Femur (tissue), 1 donor: Measurements from ENCODE around the gene PROKR1.
"Not testable (repeated sequence)": the region's sequence is repeated elsewhere in the genome, so short reads cannot be mapped to it uniquely, and the experiment has no call there.

Source experiments
- DNase-seq: peaks from one replicate; pipeline ENCODE4 v3.0.0-alpha.2; 2017

PROKR1 gene

DNA sequence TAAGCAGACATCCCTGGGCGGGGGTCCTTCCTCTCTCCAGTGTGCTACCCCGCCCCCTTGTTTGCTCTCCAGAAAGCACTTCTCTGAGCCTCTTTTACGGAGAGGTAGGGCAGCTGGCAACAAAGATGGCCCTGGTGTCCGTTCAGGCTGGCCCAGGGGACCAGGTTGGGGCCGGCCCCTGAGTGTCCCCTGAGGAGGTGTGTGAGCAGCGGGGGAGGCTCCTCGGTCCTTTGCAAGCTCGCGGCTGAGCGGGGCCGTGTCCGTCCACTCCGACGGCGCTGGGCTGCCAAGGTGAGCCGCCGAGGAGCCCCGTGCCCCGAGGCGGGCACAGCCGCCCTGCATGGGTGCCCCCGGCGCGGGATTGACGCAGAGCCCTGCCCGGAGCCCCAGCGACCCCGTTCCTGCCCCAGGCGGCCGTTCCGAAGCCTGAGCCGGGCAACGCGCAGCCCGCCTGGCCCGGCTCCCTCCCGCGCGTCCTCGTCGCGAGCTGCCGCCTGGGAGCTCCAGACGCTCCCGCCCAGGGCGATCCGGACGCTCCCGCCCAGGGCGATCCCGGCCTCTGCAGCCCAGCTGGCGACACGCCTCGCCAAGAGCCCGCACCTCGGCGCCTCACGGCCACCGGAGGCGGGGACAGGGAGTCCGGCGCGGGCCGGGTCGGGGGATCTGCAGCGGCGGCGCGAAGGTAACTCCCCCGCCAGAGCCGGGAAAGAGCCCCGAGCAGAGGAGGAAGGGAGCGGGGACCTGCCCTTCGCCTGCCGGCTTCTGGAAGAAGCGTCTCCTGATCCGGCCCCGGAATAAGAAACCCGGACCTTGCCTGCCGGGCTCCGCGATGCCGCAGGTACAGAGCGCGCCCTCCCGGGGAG lies at the start of gene PROKR1:
TSS of gene PROKR1 (plus strand) at position 569 of the 863 bp plus-strand sequence. CDS start 2,243 bp downstream, outside the sequence.
- DNase-seq = peak; percentile 49

DNA sequence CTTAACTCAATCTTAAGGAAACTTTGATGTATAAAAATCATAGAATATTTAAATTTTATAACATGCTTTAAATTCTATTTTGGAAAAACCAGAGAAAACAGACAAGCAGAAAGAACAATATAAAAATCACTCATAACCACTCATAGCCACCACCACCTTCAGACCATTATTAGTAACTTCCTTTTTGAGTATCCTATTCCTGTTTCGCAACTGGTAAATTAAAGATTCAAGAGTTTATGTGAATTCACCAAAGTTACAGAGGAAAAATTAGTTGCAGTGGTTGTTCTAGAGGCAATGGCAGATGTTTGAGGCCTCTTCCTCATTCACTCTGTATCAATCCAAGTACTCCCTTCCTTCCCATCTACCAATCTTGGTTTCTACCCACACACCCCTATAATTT lies 49.3 kb upstream of the PROKR1 start:
- DNase-seq = no peak

DNA sequence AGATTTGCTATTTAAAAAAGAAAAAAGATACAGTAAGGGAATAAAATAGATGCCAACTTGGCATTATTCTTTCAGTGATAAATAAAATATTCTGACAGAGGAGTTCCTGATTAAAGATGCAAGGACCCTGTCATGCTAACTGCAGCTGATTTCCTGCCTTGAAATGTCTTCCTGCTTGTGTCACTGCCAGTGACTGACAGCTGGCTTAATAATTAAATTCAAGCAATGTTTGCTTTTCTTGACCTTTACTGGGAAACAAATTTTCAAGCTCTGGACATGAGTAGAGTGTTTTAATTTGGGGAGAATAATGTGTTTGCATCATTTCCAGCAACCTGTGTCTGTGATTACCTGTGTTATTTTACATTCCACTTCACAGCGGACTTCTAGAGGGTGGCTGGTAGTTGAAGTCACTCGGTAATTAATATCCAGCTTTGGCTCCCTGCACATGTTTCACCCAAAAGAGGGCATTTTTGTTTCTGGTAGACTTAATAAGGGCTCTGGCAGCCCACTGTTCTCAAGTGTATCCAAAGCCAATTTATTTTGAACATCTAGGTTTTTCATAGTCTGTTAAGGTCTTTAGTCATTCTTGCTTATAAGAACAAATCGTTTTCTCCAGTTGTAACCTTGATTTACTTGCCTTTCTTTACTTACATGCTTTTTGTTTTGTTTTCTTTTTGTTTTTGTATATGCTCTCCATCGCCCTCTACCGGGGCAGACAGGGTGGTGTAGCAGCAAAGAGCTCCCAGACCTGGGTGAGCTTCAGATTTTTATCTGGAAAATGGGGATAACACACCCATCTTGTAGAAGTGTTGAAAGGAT lies 48.5 kb upstream of the PROKR1 start:
- DNase-seq = peak; percentile 34

DNA sequence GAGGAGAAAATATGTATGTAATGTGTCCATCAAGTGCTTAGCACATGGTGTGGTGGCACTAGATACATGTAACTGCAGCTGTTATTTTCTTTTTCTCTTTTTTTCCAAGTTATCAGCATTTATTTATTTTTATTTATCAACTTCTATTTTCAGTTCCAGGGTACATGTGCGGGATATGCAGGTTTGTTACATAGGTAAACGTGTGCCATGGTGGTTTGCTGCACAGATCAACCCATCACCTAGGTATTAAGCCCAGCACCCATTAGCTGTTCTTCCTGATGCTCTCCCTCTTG lies 47.9 kb upstream of the PROKR1 start:
- DNase-seq = not testable (repeated sequence)

DNA sequence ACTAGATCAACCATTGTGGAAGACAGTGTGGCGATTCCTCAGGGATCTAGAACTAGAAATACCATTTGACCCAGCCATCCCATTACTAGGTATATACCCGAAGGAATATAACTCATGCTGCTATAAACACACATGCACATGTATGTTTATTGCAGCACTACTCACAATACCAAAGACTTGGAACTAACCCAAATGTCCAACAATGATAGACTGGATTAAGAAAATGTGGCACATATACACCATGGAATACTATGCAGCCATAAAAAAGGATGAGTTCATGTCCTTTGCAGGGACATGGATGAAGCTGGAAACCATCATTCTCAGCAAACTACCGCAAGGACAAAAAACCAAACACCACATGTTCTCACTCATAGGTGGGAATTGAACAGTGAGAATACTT lies 42.9 kb upstream of the PROKR1 start:
- not testable (repeated sequence) for DNase-seq

DNA sequence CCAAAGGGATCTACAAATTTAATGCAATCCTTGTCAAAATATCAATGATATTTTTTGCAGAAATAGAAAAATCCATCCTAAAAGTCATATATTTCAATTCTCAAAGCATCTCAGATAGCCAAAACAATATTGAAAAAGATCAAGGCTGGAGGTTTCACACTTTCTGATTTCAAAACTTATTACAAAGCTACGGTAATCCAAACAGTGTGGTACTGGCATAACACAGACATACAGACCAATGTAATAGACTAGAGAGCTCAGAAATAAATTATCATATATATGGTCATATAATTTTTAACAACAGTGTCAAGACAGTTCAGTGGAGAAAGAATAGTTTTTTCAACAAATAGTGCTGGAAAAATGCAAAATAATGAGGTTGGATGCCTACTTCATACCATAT lies 40.3 kb upstream of the PROKR1 start:
- no peak for DNase-seq

DNA sequence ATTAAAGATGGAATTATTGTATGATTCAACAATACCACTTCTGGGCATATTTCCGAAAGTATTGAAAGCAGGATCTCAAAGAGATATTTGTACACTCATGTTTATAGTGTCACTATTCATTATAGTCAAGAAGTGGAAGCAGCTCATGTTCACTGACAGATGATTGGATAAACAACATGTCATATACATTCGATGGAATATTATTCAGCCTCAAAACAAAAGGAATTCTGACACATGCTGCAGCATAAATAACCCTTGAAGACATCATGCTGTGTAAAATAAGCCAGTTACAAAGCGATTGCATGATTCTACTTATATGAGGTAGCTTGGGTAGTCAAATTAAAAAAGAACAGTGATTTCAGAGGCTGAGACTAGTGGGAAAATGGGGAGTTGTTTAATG lies 39.3 kb upstream of the PROKR1 start:
- DNase-seq = no peak

DNA sequence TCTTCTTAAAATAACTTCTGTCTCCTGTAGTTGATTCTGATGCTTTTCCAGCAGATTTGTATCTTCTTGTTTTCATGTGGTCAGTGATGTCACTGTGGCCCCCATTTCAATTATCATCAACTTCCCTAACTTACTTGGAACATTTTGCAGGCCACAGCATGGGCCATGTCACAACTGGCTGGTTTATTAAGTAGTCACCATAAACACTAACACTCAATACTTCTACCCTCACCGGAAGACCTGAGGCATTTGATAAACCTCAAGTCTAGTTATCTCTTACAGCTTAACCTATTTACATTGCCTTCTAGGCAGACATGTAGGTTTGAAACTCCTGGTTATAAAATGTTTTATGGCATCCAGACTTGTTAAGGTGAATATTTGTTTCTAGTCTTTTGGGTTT lies 37.4 kb upstream of the PROKR1 start:
- no peak for DNase-seq

DNA sequence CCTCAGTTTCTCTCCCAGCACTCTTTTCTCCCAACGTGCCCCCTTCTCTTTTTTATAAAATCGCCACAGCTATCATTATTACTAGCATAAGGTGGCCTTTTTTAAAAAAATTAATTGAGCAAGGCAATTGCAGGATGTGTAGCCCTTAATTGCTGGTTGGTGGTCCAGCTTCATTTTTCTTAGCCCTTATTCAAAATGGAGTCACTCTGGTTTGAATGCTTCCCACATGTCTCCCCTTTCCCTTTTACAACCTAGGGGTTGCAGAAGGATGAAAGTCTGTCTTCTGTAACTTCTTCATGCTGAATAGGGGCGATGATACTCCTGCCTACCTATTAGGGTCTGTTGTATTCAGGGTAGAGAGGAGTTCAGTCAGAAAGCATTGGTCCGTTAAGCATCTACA lies 36.6 kb upstream of the PROKR1 start:
- DNase-seq = no peak

DNA sequence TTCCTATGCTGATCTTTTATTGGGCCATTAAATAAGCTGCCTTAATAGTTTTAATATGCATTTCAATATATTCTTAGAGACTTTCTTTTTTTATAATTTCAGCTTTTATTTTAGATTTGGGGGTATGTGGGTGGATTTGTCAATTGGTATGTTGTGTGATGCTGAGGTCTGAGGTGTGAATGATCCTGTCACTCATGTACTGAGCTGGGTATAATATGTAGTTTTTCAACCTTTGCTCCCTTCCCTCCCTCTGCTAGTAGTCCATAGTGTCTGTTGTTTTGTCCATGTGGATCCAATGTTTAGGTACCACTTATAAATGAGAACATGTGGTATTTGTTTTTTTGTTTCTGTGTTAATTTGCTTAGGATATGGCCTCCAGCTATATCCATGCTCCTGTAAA lies 35.5 kb upstream of the PROKR1 start:
- DNase-seq = no peak

DNA sequence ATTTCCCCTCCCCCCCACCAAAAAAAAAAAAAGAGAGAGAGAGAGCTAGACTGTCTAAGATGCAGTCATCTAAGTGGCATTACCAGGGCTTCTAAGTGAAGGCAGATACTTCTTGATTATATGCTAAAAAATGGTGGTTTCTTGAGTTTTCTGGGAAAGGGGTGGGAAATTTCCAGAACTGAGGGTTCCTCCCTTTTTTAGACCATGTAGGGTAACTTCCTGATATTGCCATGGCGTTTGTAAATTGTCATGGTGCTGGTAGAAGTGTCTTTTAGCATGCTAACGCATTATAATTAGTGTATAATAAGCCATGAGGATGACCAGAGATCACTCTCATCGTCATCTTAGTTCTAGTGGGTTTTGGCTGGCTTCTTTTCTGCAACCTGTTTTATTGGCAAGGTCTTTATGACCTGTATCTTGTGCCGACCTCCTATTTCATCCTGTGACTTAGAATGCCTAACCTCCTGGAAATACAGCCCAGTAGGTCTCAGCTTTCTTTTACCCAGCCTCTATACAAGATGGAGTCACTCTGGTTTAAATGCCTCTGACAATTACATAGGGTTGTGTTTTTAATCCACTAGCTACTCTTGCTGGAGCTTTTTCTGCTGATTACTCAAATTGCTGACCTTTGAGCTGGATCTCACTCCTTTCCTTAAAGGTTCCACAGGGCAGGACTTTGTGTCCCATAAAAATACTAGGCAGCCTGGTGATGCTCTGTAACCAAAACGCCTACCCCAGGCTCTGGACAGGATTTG lies 30.4 kb upstream of the PROKR1 start:
- no peak for DNase-seq

DNA sequence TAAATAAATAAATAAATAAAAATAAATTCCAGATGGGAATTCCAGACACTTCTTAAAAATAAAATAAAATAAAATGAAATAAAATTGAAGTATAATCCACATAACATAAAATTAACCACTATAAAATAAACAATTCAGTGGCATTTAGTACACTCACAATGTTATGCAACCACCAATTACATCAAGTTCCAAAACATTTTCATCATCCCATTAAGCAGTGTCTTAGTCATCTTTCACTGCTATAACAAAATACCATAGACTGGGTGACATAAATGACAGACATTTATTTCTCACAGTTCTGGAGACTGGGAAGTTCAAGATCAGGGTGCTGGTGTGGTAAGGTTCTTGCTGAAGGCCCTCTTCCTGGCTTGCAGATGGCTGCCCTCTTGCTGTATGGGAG lies 22.6 kb upstream of the PROKR1 start:
- no peak for DNase-seq

DNA sequence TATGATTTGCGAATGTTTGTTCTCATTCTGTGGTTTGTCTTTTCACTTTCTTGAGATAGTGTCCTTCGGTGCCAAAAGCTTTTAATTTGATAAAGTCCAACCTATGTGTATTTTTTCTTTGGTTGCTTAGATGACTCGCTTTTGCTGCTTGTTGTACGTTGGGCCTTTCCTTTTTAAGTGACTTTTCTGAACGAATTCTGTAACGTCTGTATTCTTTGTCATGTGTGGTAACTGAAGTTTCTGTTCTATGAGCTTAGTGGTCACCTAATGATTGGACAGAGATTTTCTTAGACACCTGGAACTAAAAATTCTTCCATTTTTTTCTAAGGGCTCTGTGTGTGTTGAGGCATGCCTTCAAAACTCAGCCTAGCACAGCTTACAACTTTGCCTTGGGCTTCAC lies 19.6 kb upstream of the PROKR1 start:
- no peak for DNase-seq

DNA sequence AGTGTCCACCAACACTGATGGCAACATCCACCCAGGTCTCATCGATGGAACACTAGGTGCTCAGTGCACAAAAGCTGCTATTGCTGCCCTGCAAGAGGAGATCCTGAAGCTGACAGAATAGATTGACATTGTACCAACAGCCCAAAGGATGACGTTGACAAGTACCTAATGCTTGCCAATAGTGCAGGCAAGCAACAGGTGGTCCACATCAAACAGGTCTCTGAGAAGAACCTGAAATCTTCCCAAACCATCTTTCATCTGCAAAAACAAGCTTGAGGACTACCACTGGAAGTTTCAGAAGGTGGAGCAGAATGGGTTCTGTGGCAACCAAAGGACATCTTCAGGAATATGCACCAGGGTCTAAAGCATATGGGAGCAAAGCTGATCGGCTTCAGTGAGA lies 15.8 kb upstream of the PROKR1 start:
- DNase-seq = no peak

DNA sequence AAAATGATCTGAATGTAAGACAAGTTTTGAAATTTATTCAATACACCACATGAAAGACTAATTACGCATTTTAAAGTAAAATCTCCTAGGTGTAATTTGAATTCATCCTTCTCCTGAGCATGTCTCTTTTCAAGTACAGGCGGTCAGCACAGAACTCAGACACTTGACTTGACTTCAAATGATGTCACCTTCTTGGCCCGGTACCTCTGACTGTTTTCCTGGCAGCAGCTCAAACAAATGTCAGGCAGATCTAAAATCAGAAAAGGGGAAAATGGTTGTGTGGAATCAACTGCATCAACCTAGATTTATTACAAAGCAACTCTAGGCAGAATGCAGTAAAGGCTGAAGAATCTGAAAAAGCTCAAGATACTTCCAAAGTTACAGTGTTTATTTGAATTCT lies 11.4 kb upstream of the PROKR1 start:
- no peak for DNase-seq

DNA sequence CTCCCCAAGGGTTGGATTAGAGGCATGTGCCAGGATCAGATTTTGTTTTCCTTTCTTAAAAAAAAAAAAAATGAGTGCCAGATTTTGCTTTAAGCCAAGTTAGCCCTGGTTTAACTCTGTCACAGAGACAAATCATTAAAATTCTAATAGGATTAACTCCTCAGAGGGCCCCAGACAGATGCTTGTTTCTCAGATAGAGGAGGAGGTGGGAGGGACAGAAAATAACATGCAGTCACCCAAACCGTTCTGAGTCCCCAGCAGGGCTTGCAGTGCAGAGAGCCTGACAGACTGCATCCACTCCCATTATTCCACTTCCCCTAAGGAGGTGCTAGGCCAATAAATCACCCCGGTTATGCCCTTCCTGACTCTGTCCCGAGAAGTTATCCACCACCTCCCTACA lies 6.3 kb upstream of the PROKR1 start:
- no peak for DNase-seq

DNA sequence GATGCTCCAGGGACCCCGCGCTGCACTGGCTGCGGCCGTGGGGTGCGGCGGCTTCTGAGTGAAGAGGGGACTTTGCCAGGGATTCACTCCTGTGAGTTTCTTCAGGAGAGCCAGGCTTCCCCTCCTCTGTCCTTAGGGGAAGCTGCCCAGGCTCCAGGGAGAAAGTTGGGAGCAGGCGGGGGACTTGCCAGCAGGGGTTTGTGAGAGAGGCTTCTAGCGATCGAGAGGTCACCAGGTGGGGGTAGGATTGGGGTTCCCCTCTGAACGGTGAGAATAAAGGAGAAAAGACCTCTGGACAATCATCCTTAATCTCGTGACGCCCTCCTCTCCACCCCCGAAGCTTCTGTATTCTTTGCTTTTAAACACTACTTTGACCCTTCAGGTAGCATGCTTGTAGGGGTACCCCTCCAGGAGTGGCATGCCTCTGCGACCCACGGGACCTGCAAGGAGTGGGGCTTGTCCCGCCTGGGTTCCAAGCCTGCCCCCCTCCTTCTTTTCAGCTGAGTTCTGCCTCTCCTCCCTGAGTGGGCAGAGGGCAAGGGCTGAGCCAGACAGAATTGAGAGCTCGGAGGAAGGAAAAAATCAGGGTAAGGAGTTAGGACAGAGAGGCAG lies 601 bp downstream of the PROKR1 start:
- DNase-seq = no peak

DNA sequence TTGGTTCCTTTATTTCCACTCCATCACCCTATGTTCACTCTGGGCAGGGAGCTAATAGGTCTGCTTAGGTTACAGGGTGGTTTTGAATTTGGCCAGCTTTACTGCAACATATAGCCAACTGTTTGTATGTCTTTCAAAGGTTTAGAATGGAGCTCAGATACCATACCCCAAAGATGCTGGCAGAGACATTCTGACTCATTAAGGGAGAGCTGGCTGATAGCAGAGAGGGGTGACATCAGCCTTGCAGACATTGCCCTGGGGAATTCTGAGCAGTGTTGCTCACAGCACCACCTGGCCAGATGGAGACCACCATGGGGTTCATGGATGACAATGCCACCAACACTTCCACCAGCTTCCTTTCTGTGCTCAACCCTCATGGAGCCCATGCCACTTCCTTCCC lies 2.1 kb downstream of the PROKR1 start:
- DNase-seq = no peak

DNA sequence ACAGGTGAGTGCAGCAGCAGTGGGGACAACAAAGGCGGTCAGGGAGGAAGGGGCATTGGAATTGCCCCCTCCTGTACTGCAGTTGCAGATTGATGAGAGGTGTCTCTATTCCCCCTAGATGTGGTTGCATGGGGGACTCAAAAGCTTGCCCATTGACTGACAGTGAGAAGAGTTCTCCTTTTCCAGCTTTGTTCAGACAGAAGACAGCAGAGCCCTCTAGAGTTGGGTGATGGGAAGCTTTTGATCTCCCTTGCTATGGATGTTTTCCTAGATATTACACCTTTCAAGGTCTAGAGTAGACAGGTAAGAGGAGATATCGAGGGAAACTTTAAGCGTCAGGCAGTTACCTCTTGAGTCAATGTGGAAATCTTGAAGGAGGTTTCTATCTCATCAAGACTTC lies 2.9 kb downstream of the PROKR1 start:
- no peak for DNase-seq

DNA sequence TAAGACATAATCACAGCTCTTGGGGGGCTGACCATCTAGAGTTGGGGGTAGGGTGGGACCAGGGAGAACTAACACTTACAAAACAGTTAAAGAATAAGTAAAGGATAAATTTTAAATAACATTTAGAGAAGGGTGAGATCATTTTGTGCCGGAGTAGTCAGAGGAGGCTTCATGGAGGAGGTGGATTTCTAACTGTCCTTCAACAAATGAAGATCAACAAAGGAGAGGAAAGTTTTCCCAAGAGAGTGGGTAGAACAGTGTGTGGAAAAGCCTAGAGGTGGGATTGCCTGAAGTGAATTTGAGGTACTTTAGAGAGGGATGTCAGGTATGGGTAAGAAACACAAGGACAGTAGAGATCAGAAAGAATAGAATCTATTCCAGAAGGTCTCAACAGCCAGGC lies 7.3 kb downstream of the PROKR1 start:
- DNase-seq = no peak

DNA sequence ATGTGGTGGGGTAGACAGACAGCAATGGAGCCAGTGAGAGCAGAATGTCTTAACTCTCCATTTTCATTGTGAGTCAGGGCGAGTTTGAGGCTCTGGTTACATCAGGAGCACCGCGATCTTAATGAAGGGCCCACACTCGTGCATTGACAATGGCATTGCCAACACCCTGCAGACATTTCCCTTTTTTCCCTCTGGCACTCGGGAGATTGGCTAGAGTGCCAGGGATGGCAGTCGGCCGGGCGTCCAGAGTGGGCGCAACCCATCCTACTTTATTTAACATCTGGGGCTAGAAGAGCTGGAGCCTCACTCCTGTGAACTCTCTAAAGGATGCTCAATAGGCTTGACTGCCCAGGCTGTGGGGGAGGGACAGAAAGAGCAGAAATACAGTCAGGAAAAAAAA lies 9.7 kb downstream of the PROKR1 start:
- DNase-seq = no peak

DNA sequence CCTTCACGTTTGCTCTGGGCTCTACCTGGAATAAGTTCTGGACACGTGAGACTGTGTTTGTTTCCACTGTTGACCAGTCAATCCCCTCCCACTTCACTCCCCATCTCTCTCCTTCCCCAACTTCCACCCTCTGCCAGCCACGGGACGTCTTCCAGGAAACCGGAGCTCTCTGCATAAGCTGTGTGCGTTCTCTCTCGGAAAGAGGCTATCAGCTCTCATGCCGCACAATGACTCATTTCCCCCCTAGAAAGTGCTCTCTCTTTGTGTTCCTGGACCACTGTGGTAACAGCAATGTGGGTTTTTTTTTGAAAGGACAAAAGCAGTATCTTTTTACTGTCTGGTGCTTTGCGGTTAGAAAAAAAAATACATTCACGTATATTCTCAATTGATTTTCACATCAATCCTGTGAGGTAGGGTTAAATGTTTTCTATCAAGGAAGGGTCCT lies 10.2 kb downstream of the PROKR1 start:
- DNase-seq = peak; percentile 78

DNA sequence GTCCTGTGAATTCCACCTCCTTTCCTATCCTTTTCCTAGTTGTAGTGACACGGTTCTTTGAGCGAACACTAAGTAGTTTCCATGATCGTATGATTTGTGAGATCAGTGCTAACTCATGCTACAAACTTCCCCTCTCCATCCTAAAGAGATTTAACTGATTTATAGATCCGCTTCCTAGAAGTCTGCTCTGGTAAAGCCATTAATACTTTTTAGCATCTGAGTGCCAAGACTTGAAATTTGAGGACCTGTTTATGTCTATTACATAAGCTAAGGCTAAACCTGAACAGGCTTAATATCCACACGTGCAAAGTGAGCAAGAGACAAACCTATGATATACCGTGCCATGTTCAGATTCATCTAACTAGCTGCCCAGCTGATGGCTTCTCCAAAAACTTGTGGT lies 14.9 kb downstream of the PROKR1 start:
- no peak for DNase-seq
